OCI-LY3 (cell line): Measurements from ENCODE around the gene DDX31.

ENCODE experiments used
- H2AFZ ChIP-seq: fragments of 200-600, 300-600 bp; shearing (Covaris generic); 2 replicates; pipeline ENCODE4 v1.6.0; 2014; ENCODE audit warnings: antibody characterized with exemption, low read depth, low read length
- H3K27ac ChIP-seq: fragments of 200-600, 300-600 bp; sonication (generic); 2 replicates; pipeline ENCODE4 v1.5.1; 2014; ENCODE audit warnings: mild to moderate bottlenecking, low read length, moderate library complexity, mixed read lengths
- H3K27me3 ChIP-seq: fragments of 200-600, 300-600 bp; sonication (generic); 2 replicates; pipeline ENCODE4 v1.6.1; 2014; ENCODE audit warnings: low read depth, low read length, mixed read lengths
- H3K36me3 ChIP-seq: fragments of 200-600, 300-600 bp; sonication (generic); replicated peaks from 2 replicates; pipeline ENCODE3; 2014; ENCODE audit warnings: low read depth, low read length, mixed read lengths
- H3K4me1 ChIP-seq: fragments of 300-600, 200-600 bp; sonication (generic); 2 replicates; pipeline ENCODE4 v1.6.1; 2014; ENCODE audit warnings: low read length, mixed read lengths
- H3K4me2 ChIP-seq: fragments of 200-600, 300-600 bp; sonication (generic); 2 replicates; pipeline ENCODE4 v1.6.1; 2014; ENCODE audit warnings: low read length, mixed read lengths
- H3K4me3 ChIP-seq: fragments of 300-600, 200-600 bp; sonication (generic); 2 replicates; pipeline ENCODE4 v1.5.1; 2014; ENCODE audit warnings: antibody characterized with exemption, mild to moderate bottlenecking, low read length, moderate library complexity
- H3K79me2 ChIP-seq: fragments of 300-600, 200-600 bp; shearing (Covaris generic); 2 replicates; pipeline ENCODE4 v1.6.1; 2014; ENCODE audit warnings: mild to moderate bottlenecking, low read length, mixed read lengths
- H3K9ac ChIP-seq: fragments of 300-600, 200-600 bp; shearing (Covaris generic); 2 replicates; pipeline ENCODE4 v1.6.0; 2014; ENCODE audit warnings: mild to moderate bottlenecking, low read length, moderate library complexity
- H3K9me3 ChIP-seq: fragments of 200-600, 300-600 bp; shearing (Covaris generic); 2 replicates; pipeline ENCODE4 v1.6.1; 2014; ENCODE audit warnings: low read length, mixed read lengths; ENCODE audit not compliant: insufficient read depth
- H4K20me1 ChIP-seq: fragments of 200-600, 300-600 bp; sonication (generic); 2 replicates; pipeline ENCODE4 v1.6.1; 2016; ENCODE audit warnings: low read length, mixed read lengths; ENCODE audit not compliant: insufficient read depth
- EZH2phosphoT487 ChIP-seq: fragments of 200-600 bp; shearing (Covaris generic); IDR thresholded peaks from 2 replicates; pipeline ENCODE4 v1.6.1; 2018; ENCODE audit warnings: antibody characterized with exemption, mixed run types, low read depth
- TF ChIP-seq, protein P1 (sequence below): fragments of 200-600, 300-600 bp; sonication (generic); IDR thresholded peaks from 2 replicates; pipeline ENCODE4 v1.5.1; 2014; ENCODE audit warnings: antibody characterized with exemption, low read length, low read depth

DDX31 gene

DNA sequence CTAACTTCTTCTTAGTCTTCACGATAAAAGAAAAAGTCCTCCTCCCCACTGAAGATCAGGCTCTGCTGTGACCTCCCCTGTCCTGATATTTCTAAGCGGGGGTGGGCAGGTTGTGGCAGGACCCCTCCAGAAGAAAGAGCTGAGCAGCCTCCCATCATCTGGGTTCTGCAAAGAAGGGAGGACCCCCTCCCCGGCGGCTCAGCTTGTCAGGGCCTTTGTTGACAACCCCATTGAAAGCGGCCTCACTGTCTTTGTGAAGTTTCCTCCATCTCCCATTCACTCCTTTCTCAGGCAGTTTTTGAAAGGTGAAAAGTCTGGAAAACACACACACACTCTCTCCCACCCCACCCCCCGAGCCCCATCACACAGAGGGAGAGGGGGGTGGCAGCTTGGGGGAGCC, 113.5 kb downstream of the DDX31 start:
- no peaks in the 10 kb centered on the region for H3K9me3 ChIP-seq
- no peaks in the 10 kb centered on the region for H3K79me2 ChIP-seq
- no peak overlapping the region for H3K9ac ChIP-seq
- no peaks in the 10 kb centered on the region for H3K36me3 ChIP-seq
- no peak overlapping the region for H3K4me3 ChIP-seq
- TF ChIP-seq EZH2phosphoT487: no peak
- TF ChIP-seq, protein P1, sequence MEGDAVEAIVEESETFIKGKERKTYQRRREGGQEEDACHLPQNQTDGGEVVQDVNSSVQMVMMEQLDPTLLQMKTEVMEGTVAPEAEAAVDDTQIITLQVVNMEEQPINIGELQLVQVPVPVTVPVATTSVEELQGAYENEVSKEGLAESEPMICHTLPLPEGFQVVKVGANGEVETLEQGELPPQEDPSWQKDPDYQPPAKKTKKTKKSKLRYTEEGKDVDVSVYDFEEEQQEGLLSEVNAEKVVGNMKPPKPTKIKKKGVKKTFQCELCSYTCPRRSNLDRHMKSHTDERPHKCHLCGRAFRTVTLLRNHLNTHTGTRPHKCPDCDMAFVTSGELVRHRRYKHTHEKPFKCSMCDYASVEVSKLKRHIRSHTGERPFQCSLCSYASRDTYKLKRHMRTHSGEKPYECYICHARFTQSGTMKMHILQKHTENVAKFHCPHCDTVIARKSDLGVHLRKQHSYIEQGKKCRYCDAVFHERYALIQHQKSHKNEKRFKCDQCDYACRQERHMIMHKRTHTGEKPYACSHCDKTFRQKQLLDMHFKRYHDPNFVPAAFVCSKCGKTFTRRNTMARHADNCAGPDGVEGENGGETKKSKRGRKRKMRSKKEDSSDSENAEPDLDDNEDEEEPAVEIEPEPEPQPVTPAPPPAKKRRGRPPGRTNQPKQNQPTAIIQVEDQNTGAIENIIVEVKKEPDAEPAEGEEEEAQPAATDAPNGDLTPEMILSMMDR: no peak
- H2AFZ ChIP-seq: no peak overlapping the region
- H3K4me1 ChIP-seq: no peaks in the 10 kb centered on the region
- H3K27me3 ChIP-seq: no peaks in the 10 kb centered on the region
- H3K4me2 ChIP-seq: no peak overlapping the region
- H4K20me1 ChIP-seq: no peaks in the 10 kb centered on the region
- no peak overlapping the region for H3K27ac ChIP-seq

DNA sequence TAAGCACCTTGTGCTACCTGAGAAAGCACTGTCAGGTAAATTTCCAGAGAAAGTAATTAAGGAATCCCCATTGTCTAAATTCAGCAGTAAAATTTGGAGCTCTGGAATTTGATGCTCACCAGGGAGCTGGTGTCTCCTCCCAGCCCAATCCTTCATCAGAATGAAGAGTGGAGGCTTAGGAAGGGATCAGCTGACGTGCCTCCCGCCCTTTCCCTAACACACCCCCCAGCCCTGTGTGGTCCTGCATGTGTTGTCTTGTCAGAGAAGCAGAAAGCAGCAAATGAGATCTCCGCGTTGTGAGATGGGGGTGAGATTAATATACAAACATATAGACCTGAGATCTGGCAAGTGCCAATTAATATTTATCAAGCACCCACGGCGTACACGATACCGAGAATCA, 114.3 kb downstream of the DDX31 start:
- no peaks in the 10 kb centered on the region for H4K20me1 ChIP-seq
- no peaks in the 10 kb centered on the region for H3K79me2 ChIP-seq
- no peaks in the 10 kb centered on the region for H3K27me3 ChIP-seq
- H3K9ac ChIP-seq: no peak overlapping the region
- no peak overlapping the region for H3K27ac ChIP-seq
- H3K36me3 ChIP-seq: no peaks in the 10 kb centered on the region
- no peak overlapping the region for H3K4me2 ChIP-seq
- no peak overlapping the region for H2AFZ ChIP-seq
- TF ChIP-seq EZH2phosphoT487: no peak
- TF ChIP-seq, protein P1: no peak
- H3K4me1 ChIP-seq: no peaks in the 10 kb centered on the region
- no peak overlapping the region for H3K4me3 ChIP-seq
- no peaks in the 10 kb centered on the region for H3K9me3 ChIP-seq

DNA sequence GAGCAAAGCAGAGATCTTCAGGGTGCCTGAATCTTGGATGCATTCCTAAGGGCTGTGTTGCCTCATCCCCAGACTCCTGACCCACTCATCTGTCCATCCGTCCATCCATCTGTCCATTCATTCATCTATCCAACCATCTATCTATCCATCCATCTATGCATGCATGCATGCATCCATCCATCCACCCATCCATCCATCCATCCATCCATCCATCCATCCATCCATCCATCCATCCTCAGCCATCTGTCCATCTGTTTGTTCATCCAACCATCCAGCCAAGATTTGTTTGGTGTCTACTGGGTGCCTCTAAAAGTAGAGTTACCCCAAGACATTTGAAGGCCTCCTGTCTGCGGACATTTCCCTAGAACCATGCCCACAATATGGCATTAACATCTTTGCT, 115.0 kb downstream of the DDX31 start:
- Histone ChIP-seq H3K27ac (no peak overlapping the region), H3K36me3 (no peaks in the 10 kb centered on the region), H3K4me1 (no peaks in the 10 kb centered on the region), H4K20me1 (no peaks in the 10 kb centered on the region), H3K27me3 (no peaks in the 10 kb centered on the region), H3K79me2 (no peaks in the 10 kb centered on the region), H3K9me3 (no peaks in the 10 kb centered on the region), H3K9ac (no peak overlapping the region), H2AFZ (no peak overlapping the region), H3K4me2 (no peak overlapping the region), H3K4me3 (no peak overlapping the region)
- TF ChIP-seq, protein P1: no peak
- no peak for TF ChIP-seq EZH2phosphoT487

DNA sequence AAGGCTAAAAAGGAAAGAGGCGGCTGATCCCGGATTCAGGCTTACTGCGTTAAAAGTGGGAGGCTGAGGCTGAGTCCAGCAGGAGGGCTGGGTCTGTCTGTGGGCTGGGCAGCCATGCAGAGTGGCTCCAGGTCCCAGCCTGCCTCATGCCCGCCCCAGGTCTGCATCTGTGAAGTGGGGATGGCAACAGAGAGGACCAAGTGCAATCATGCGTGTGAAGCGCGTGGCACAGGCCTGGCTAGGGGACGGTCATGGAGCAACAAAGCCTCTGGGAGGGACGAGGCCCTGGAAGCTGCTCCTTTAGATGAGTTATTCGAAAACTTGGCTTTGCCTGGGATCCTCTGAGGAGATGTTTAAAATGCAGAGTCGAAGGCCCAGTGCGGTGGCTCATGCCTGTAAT, 117.7 kb downstream of the DDX31 start:
- Histone ChIP-seq H3K9ac (no peak overlapping the region), H3K4me2 (no peak overlapping the region), H3K4me1 (no peaks in the 10 kb centered on the region), H3K27ac (no peak overlapping the region), H3K79me2 (no peaks in the 10 kb centered on the region), H3K4me3 (no peak overlapping the region), H3K36me3 (no peaks in the 10 kb centered on the region), H3K9me3 (no peaks in the 10 kb centered on the region), H3K27me3 (no peaks in the 10 kb centered on the region), H4K20me1 (no peaks in the 10 kb centered on the region), H2AFZ (no peak overlapping the region)
- TF ChIP-seq EZH2phosphoT487: no peak
- TF ChIP-seq, protein P1: no peak
